Fibroblast of the aortic adventitia (primary cell): Measurements from ENCODE around the gene FGF14. TPM values are rescaled to one million over a fixed set of nuclear protein-coding genes. Genes with fewer than 3 reads are reported as not detected.
"Not testable (repeated sequence)": the region's sequence is repeated elsewhere in the genome, so short reads cannot be mapped to it uniquely, and the experiment has no call there.

Source experiments
- DNase-seq: peaks from one replicate; pipeline ENCODE4 v3.0.0-alpha.2; 2010; ENCODE audit warnings: low read depth
- H3K4me3 ChIP-seq: 2 replicates; pipeline ENCODE4 v1.5.1; 2011; ENCODE audit warnings: low read depth, mild to moderate bottlenecking, control low read depth, low read length, moderate library complexity
- total RNA-seq: library from RNA; depleted of rRNA; stranded (reverse); fragments of >200 nt; gene quantifications from 2 replicates; pipeline ENCODE4 v1.2.3, GENCODE V29; 2012; ENCODE audit warnings: low replicate concordance
- TF ChIP-seq, protein P1 (sequence below): IDR thresholded peaks from 2 replicates; pipeline ENCODE4 v1.5.1; 2011; ENCODE audit warnings: mild to moderate bottlenecking, low read length, control low read depth, inconsistent platforms; ENCODE audit not compliant: insufficient read depth

FGF14 gene
- total RNA-seq, 1 donor: 1.4 TPM

DNA sequence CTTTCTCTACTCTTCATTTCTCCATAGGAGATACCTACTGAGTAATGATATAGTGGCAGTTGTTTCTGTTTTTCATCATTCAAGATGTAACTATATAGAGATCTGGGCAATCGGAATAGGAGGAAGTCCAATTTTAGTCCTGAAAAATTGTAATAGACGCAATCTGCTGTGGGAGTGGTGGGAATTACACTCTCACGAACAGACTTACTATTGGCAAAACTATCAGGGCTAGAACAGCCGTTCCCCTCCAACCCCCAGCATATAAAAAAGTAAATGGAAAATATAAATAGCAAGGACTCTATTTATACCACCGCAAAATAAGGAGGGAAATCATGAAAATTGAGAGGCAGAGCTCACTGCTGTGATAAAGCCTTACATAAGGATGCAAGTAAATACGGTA is 330.1 kb downstream of the FGF14 start:
- no peak for DNase-seq

DNA sequence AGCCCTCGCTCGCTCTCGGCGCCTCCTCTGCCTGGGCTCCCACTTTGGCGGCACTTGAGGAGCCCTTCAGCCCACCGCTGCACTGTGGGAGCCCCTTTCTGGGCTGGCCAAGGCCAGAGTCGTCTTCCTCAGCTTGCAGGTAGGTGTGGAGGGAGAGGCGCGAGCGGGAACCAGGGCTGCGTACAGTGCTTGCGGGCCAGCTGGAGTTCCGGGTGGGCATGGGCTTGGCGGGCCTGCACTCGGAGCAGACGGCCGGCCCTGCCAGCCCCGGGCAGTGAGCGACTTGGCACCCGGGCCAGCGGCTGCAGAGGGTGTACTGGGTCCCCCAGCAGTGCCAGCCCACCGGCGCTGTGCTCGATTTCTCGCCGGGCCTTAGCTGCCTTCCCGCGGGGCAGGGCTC is 333.5 kb downstream of the FGF14 start:
- not testable (repeated sequence) for DNase-seq, H3K4me3 ChIP-seq

More for the DNA sequence above, 330.1 kb downstream of the FGF14 start:
- TF ChIP-seq, protein P1, sequence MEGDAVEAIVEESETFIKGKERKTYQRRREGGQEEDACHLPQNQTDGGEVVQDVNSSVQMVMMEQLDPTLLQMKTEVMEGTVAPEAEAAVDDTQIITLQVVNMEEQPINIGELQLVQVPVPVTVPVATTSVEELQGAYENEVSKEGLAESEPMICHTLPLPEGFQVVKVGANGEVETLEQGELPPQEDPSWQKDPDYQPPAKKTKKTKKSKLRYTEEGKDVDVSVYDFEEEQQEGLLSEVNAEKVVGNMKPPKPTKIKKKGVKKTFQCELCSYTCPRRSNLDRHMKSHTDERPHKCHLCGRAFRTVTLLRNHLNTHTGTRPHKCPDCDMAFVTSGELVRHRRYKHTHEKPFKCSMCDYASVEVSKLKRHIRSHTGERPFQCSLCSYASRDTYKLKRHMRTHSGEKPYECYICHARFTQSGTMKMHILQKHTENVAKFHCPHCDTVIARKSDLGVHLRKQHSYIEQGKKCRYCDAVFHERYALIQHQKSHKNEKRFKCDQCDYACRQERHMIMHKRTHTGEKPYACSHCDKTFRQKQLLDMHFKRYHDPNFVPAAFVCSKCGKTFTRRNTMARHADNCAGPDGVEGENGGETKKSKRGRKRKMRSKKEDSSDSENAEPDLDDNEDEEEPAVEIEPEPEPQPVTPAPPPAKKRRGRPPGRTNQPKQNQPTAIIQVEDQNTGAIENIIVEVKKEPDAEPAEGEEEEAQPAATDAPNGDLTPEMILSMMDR: no peak
- no peak overlapping the region for H3K4me3 ChIP-seq

DNA sequence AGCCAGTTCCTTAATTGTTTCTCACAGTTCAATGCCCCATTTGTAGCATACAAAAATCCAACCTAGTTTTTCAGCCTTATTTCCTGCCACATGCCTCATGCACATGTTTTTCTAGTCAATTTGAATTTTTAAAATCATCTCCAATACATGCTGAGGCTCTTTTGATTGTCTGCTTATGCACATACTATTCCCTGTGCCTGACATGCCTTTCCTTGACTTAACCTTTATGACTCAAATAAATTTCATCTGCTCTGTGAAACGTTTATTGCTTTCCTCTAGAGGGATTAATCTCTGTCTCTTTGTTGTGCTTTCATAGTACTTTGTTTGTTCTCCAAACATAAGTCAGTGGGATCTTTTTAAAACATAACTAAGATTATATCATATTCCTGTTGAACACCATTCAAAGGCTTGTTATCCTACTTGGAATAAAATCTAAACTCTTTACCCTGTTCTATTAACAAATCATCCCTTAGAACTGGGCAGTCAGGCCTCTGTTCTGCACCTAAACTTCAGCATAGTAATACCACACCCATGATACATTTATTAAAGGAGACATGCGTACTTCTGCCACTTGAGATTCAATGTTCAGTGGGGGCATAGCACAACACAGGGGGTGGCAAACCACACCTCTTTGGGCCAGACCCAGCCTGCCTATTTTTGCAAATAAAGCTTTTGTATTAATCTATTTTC is 346.6 kb downstream of the FGF14 start:
- TF ChIP-seq, protein P1: no peak

DNA sequence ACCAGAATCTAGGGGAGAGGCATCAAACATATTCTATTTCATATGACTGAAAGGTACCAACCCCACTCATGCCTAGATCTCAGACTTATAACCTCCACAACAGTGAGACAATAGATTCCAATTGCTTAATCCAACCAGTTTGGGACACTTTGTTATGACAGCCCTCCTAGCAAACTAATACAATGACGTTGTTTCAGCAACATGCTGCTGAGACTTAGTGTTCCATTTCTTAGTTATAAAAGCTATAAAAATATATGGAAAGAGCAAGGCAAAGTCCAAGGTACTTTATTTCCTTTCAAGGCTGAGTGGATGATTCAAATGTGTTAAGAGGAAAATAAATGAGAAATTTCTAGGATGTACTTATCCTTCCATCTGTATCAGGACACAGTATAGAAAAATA is 352.0 kb downstream of the FGF14 start:
- TF ChIP-seq, protein P1: no peak
- no peak overlapping the region for H3K4me3 ChIP-seq
- no peak for DNase-seq

More for the DNA sequence above, 346.6 kb downstream of the FGF14 start:
- no peak for DNase-seq
- H3K4me3 ChIP-seq: no peak overlapping the region

DNA sequence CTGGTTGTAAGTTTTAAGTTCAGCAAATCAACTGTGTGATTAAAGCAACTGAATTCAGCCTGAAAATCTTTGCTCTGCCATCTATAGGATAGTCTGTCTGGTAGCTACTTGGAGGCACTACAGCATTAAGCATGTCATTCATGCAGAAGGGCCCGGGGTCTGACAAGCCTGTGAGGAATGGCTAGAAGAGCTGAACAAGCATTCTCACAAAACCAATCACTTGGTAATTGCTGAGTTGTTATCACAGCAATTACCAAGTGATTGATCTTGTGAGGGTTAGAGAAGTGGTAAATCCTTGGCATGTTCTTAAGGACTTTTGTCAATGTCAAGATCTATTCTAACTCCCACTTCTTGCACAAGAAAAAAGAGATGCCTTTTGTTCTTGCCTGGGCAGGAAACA is 356.1 kb downstream of the FGF14 start:
- DNase-seq: no peak
- TF ChIP-seq, protein P1: no peak
- H3K4me3 ChIP-seq: no peak overlapping the region

DNA sequence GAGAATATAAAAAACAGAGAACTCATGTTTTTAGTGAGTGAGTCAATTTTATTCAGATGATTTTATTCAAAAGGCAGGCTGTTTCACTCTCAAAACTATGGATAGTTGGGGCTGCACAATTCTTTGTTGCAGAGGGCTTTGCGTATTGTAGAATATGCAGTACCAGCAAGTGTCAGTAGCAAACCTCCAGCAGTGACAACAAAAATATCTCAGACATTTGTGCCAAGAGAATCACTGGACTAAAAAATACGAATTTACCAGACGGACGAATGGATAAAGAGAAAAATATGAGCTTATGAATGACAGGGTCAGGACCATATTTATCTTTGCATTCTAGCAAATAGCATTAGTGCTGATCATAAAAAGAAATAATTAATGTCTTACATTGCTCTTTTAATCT is 359.1 kb downstream of the FGF14 start:
- DNase-seq: no peak
- no peak overlapping the region for H3K4me3 ChIP-seq
- TF ChIP-seq, protein P1: no peak

DNA sequence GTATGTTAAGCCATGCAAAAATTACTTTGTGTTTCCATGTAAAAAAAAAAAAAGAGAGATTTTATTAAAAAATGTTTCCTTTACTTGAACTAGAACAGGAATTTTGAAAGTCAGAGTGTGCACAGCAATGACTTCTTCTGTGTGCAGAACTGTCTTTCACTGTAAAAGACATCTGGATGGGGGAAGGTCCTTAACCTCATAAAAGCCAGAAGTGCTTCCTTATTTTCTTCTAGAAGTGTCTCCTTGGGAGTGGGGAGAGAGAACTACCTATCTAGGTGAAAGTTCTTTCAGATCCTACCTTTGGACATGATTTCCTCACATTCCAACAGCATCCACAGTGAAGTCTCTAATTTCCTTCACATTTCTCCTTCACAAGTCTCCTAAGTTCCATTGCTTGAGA is 360.3 kb downstream of the FGF14 start:
- no peak overlapping the region for H3K4me3 ChIP-seq
- TF ChIP-seq, protein P1: no peak
- DNase-seq: no peak
